Stimulated activated memory B cell treated with anti-CD40 and anti-IgM and Interleukin-4, amounts not matched to agents 10 μg/mL and 1 μg/mL and 100 μg/mL, for 72 hours (primary cell): ENCODE measurements around the gene IGSF11.
"Not testable (repeated sequence)": the region's sequence is repeated elsewhere in the genome, so short reads cannot be mapped to it uniquely, and the experiment has no call there.

Source experiments
- ATAC-seq: fragments of 150-1000 bp; cut with Tn5 transposase; 2 replicates; pipeline ENCODE4 v1.10.0; 2021
- H3K27ac Mint-ChIP-seq: one replicate; pipeline ENCODE4 v1.8.0; 2022; ENCODE audit warnings: mild to moderate bottlenecking, mixed read lengths
- H3K27me3 Mint-ChIP-seq: one replicate; pipeline ENCODE4 v1.8.0; 2022; ENCODE audit warnings: mixed read lengths
- H3K36me3 Mint-ChIP-seq: one replicate; pipeline ENCODE4 v1.8.0; 2022; ENCODE audit warnings: mixed read lengths
- H3K4me1 Mint-ChIP-seq: one replicate; pipeline ENCODE4 v1.8.0; 2022; ENCODE audit warnings: mixed read lengths
- H3K4me3 Mint-ChIP-seq: one replicate; pipeline ENCODE4 v1.8.0; 2022; ENCODE audit warnings: mild to moderate bottlenecking, moderate library complexity, mixed read lengths
- H3K9me3 Mint-ChIP-seq: one replicate; pipeline ENCODE4 v1.8.0; 2022; ENCODE audit warnings: mixed read lengths

Gene IGSF11

GRCh38 chr3:119034256-119035013, at the start of gene IGSF11:
TSS of gene IGSF11 (minus strand) at chr3:119034846. CDS start at chr3:119034582, 264 bp downstream.
- Mint-ChIP-seq H3K27me3 (peaks cover 63% of the 10 kb centered on the region), H3K4me3 (peak within 1 kb of the TSS; percentile 86), H3K9me3 (no peaks in the 10 kb centered on the region), H3K4me1 (peaks cover 14% of the 10 kb centered on the region), H3K36me3 (no peaks in the 10 kb centered on the region), H3K27ac (no peak within 1 kb of the TSS)
- ATAC-seq: peak; percentile 89

- Mint-ChIP-seq H3K36me3 (no peaks in the 10 kb centered on the region), H3K27ac (no peak overlapping the region), H3K27me3 (peaks cover 9% of the 10 kb centered on the region), H3K4me3 (no peak overlapping the region), H3K9me3 (peaks cover 5% of the 10 kb centered on the region), H3K4me1 (no peaks in the 10 kb centered on the region)
- ATAC-seq: no peak
Measured at GRCh38 chr3:119080364-119080763, 45.7 kb upstream of the IGSF11 start.

- no peak for ATAC-seq
- peaks cover 6% of the 10 kb centered on the region for H3K9me3 Mint-ChIP-seq
- H3K27me3 Mint-ChIP-seq: peaks cover 32% of the 10 kb centered on the region
- no peaks in the 10 kb centered on the region for H3K4me1 Mint-ChIP-seq
- no peaks in the 10 kb centered on the region for H3K36me3 Mint-ChIP-seq
- no peak overlapping the region for H3K27ac Mint-ChIP-seq
- H3K4me3 Mint-ChIP-seq: no peak overlapping the region
Measured at GRCh38 chr3:119073258-119074001, 38.8 kb upstream of the IGSF11 start.

- peaks cover 41% of the 10 kb centered on the region for H3K27me3 Mint-ChIP-seq
- H3K4me1 Mint-ChIP-seq: not testable (repeated sequence)
Measured at GRCh38 chr3:119072451-119072850, 37.8 kb upstream of the IGSF11 start.

GRCh38 chr3:119069725-119070124, 35.1 kb upstream of the IGSF11 start:
- Mint-ChIP-seq H3K27me3 (peaks cover 33% of the 10 kb centered on the region), H3K9me3 (peaks cover under 1% of the 10 kb centered on the region), H3K36me3 (no peaks in the 10 kb centered on the region), H3K4me3 (no peak overlapping the region), H3K27ac (no peak overlapping the region), H3K4me1 (no peaks in the 10 kb centered on the region)
- no peak for ATAC-seq

More at GRCh38 chr3:119072451-119072850, 37.8 kb upstream of the IGSF11 start:
- H3K9me3 Mint-ChIP-seq, H3K27ac Mint-ChIP-seq, H3K4me3 Mint-ChIP-seq, H3K36me3 Mint-ChIP-seq, ATAC-seq: not testable (repeated sequence)

GRCh38 chr3:119063471-119063870, 28.8 kb upstream of the IGSF11 start:
- H3K36me3 Mint-ChIP-seq: no peaks in the 10 kb centered on the region
- peaks cover 3% of the 10 kb centered on the region for H3K9me3 Mint-ChIP-seq
- H3K4me1 Mint-ChIP-seq: no peaks in the 10 kb centered on the region
- no peak overlapping the region for H3K27ac Mint-ChIP-seq
- ATAC-seq: no peak
- H3K4me3 Mint-ChIP-seq: no peak overlapping the region
- peaks cover 11% of the 10 kb centered on the region for H3K27me3 Mint-ChIP-seq

- no peak for ATAC-seq
- Mint-ChIP-seq H3K4me1 (no peaks in the 10 kb centered on the region), H3K9me3 (peaks cover 3% of the 10 kb centered on the region), H3K27me3 (peaks cover 7% of the 10 kb centered on the region), H3K36me3 (no peaks in the 10 kb centered on the region), H3K4me3 (no peak overlapping the region), H3K27ac (no peak overlapping the region)
Measured at GRCh38 chr3:119062892-119063291, 28.2 kb upstream of the IGSF11 start.

GRCh38 chr3:119044593-119044992, 9.9 kb upstream of the IGSF11 start:
- H3K4me1 Mint-ChIP-seq: no peaks in the 10 kb centered on the region
- H3K9me3 Mint-ChIP-seq: peaks cover 8% of the 10 kb centered on the region
- no peak for ATAC-seq
- no peak overlapping the region for H3K27ac Mint-ChIP-seq
- peaks cover 21% of the 10 kb centered on the region for H3K27me3 Mint-ChIP-seq
- no peaks in the 10 kb centered on the region for H3K36me3 Mint-ChIP-seq
- no peak overlapping the region for H3K4me3 Mint-ChIP-seq

GRCh38 chr3:119042162-119042561, 7.5 kb upstream of the IGSF11 start:
- no peak overlapping the region for H3K27ac Mint-ChIP-seq
- no peak overlapping the region for H3K4me3 Mint-ChIP-seq
- H3K36me3 Mint-ChIP-seq: no peaks in the 10 kb centered on the region
- ATAC-seq: no peak
- peaks cover 8% of the 10 kb centered on the region for H3K9me3 Mint-ChIP-seq
- peaks cover 39% of the 10 kb centered on the region for H3K27me3 Mint-ChIP-seq
- no peaks in the 10 kb centered on the region for H3K4me1 Mint-ChIP-seq

- ATAC-seq: no peak
- H3K36me3 Mint-ChIP-seq: no peaks in the 10 kb centered on the region
- no peaks in the 10 kb centered on the region for H3K9me3 Mint-ChIP-seq
- H3K27ac Mint-ChIP-seq: no peak overlapping the region
- peaks cover 68% of the 10 kb centered on the region for H3K27me3 Mint-ChIP-seq
- H3K4me3 Mint-ChIP-seq: peak overlapping the region; percentile 86
- H3K4me1 Mint-ChIP-seq: peaks cover 14% of the 10 kb centered on the region
Measured at GRCh38 chr3:119035014-119035346, 334 bp upstream of the IGSF11 start.

- no peaks in the 10 kb centered on the region for H3K36me3 Mint-ChIP-seq
- H3K27me3 Mint-ChIP-seq: peaks cover 57% of the 10 kb centered on the region
- ATAC-seq: no peak
- no peak overlapping the region for H3K27ac Mint-ChIP-seq
- H3K9me3 Mint-ChIP-seq: no peaks in the 10 kb centered on the region
- peak overlapping the region; percentile 86 for H3K4me3 Mint-ChIP-seq
- peaks cover 14% of the 10 kb centered on the region for H3K4me1 Mint-ChIP-seq
Measured at GRCh38 chr3:119033393-119034255, 1.0 kb downstream of the IGSF11 start.

- no peaks in the 10 kb centered on the region for H3K4me1 Mint-ChIP-seq
- H3K27me3 Mint-ChIP-seq: peaks cover 18% of the 10 kb centered on the region
- no peak overlapping the region for H3K4me3 Mint-ChIP-seq
- no peak overlapping the region for H3K27ac Mint-ChIP-seq
- H3K36me3 Mint-ChIP-seq: no peaks in the 10 kb centered on the region
- no peak for ATAC-seq
- no peaks in the 10 kb centered on the region for H3K9me3 Mint-ChIP-seq
Measured at GRCh38 chr3:119025171-119025795, 9.4 kb downstream of the IGSF11 start.

- Mint-ChIP-seq H3K9me3 (no peaks in the 10 kb centered on the region), H3K27me3 (peaks cover 28% of the 10 kb centered on the region), H3K4me1 (no peaks in the 10 kb centered on the region), H3K36me3 (no peaks in the 10 kb centered on the region), H3K27ac (no peak overlapping the region), H3K4me3 (no peak overlapping the region)
- peak; percentile 39 for ATAC-seq
Measured at GRCh38 chr3:119019767-119020518, 14.7 kb downstream of the IGSF11 start.

- Mint-ChIP-seq H3K27me3 (peaks cover 28% of the 10 kb centered on the region), H3K4me1 (no peaks in the 10 kb centered on the region), H3K4me3 (no peak overlapping the region), H3K36me3 (no peaks in the 10 kb centered on the region), H3K9me3 (no peaks in the 10 kb centered on the region), H3K27ac (no peak overlapping the region)
- no peak for ATAC-seq
Measured at GRCh38 chr3:119018690-119019463, 15.8 kb downstream of the IGSF11 start.
